Subcutaneous adipose tissue (tissue), 4 donors: ENCODE measurements around the gene KMT5B. TPM values are rescaled to one million over a fixed set of nuclear protein-coding genes. Genes with fewer than 3 reads are reported as not detected.

Source experiments
- total RNA-seq, 4 donors: library from RNA; depleted of rRNA; stranded (reverse); fragments of >200 nt; gene quantifications; one replicate each; pipeline ENCODE4 v1.1.0, GENCODE V29; 2016
- TF ChIP-seq, protein P1 (sequence below): fragments of 450-650 bp; IDR thresholded peaks from one replicate; pipeline ENCODE4 v1.5.1; 2016; ENCODE audit warnings: low read depth, mild to moderate bottlenecking, control low read depth, antibody characterized with exemption, moderate library complexity

Gene KMT5B
- total RNA-seq, 4 donors from 2014 or later: 30.6 to 42.8 (median 37.9) TPM

DNA sequence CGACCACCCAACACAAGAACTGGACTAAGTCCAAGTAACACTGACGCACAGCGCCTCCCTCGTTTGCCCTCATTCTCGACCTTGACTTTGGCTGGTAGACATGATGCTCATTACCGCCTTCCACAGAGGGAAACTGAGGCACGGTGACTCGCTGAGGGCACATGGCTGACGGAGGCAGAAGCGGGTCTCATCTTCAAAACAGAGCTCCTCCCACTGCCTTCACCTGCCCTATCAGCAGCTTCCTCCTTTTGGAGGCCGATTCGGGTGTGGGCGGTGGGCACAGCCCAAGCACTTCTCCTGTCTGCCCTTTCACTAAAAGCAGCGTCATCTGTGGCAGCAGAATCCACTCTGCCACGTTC is 2.0 kb upstream of the KMT5B start:
- TF ChIP-seq, protein P1, sequence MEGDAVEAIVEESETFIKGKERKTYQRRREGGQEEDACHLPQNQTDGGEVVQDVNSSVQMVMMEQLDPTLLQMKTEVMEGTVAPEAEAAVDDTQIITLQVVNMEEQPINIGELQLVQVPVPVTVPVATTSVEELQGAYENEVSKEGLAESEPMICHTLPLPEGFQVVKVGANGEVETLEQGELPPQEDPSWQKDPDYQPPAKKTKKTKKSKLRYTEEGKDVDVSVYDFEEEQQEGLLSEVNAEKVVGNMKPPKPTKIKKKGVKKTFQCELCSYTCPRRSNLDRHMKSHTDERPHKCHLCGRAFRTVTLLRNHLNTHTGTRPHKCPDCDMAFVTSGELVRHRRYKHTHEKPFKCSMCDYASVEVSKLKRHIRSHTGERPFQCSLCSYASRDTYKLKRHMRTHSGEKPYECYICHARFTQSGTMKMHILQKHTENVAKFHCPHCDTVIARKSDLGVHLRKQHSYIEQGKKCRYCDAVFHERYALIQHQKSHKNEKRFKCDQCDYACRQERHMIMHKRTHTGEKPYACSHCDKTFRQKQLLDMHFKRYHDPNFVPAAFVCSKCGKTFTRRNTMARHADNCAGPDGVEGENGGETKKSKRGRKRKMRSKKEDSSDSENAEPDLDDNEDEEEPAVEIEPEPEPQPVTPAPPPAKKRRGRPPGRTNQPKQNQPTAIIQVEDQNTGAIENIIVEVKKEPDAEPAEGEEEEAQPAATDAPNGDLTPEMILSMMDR: no peak

DNA sequence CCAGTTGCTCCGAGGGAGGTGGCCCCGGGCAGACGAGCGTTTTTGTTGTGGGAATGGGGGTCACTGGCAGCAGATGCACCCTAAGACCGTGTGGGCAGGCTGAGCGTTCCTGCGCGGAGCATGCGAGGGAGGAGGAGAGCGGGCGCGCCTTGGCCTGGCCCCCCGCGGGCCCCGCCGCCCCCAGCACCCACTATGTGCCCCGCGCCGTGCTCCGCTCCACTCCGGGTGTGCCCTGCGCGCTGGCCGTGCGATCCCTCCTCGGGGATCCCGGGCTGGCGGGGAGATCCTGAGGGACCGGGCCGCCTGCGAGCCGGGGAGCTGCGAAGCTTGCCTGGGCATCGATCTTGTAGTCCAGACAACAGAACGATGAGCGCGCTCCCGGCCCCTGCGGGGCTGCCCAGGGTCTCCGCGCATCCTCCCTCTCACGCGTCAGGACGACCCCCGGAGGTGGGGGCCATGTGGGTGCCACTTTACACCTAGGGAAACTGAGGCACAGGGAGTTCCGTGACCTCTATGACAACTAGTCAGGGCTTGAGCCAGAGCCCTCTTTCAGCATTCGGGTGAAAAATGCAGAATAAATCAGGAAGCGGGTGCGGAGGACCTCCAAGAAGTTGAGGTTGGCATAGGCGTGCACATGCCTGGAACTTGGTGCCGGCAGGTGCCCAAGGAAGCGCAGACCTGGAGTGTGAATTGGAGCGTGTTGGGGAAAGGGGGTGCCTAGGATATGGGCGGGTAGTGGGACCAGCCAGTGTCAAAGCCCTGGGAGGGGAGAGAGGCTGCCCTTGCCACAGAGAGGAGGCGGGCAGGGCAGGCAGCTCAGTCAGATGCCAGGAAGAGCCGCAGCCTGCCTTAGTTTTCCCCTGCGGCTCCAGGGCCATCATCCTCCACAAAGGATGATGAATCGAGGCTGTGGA is 1.3 kb upstream of the KMT5B start:
- TF ChIP-seq, protein P1: no peak

GRCh38 chr11:68213555-68214172 is 568 bp upstream of the KMT5B start:
- TF ChIP-seq, protein P1: no peak

GRCh38 chr11:68212421-68213134 is 518 bp downstream of the KMT5B start:
- TF ChIP-seq, protein P1: no peak

- TF ChIP-seq, protein P1: no peak
Observed at GRCh38 chr11:68211546-68211945, 1.6 kb downstream of the KMT5B start.

DNA sequence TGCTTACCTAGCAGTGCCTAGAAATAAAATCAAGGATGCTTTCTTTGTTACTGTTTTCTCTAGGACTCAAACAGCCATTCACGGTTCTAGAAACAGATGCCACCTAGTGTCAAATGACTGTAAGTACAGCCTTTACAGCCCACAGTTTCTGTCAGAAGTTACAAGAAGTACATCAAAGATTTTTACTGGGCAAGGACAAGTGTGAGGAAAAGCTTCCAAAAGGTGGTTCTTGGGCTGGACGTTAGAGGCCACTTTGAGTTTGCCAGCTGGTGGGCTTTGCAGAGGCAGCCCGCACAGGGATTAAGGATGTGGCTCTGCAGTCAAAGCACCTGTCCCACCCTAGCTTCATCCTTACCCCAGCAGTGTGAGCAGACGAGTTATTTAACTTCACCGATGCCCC is 6.9 kb downstream of the KMT5B start:
- TF ChIP-seq, protein P1: no peak

- TF ChIP-seq, protein P1: no peak
Observed at GRCh38 chr11:68204402-68204801, 8.7 kb downstream of the KMT5B start.
